Stimulated activated CD4-positive, alpha-beta T cell treated with anti-CD3 and anti-CD28 coated beads, Interleukin-15, amount 100 ng/mL, for 1 hour (primary cell): ENCODE data around the gene ODAD3.
"Not testable (repeated sequence)": the region's sequence is repeated elsewhere in the genome, so short reads cannot be mapped to it uniquely, and the experiment has no call there.

Source experiments
- DNase-seq, 2 donors: peaks; one replicate each; pipeline ENCODE4 v3.0.0-alpha.2; 2020; ENCODE audit warnings: low read depth in 1 of 2, low spot score in 1 of 2

The ODAD3 gene

GRCh38 chr19:11460207-11460606 is 25.3 kb upstream of the ODAD3 start:
- no peak for DNase-seq

GRCh38 chr19:11458912-11459311 is 24.0 kb upstream of the ODAD3 start:
- not testable (repeated sequence) for DNase-seq

- no peak for DNase-seq
Measured at GRCh38 chr19:11458236-11458900, 23.4 kb upstream of the ODAD3 start.

GRCh38 chr19:11457831-11458230 is 22.9 kb upstream of the ODAD3 start:
- DNase-seq = no peak

GRCh38 chr19:11457115-11457514 is 22.2 kb upstream of the ODAD3 start:
- no peak for DNase-seq

- no peak for DNase-seq
Measured at GRCh38 chr19:11456659-11457058, 21.7 kb upstream of the ODAD3 start.

GRCh38 chr19:11455233-11455554 is 20.3 kb upstream of the ODAD3 start:
- DNase-seq = not testable (repeated sequence)

- no peak for DNase-seq
Measured at GRCh38 chr19:11453468-11454341, 18.8 kb upstream of the ODAD3 start.

- no peak for DNase-seq
Measured at GRCh38 chr19:11452620-11453310, 17.8 kb upstream of the ODAD3 start.

GRCh38 chr19:11451871-11452619 is 17.1 kb upstream of the ODAD3 start:
- no peak for DNase-seq

- no peak for DNase-seq
Measured at GRCh38 chr19:11451327-11451870, 16.5 kb upstream of the ODAD3 start.

GRCh38 chr19:11450570-11451326 is 15.8 kb upstream of the ODAD3 start:
- DNase-seq = no peak

- DNase-seq = no peak
Measured at GRCh38 chr19:11448923-11449554, 14.1 kb upstream of the ODAD3 start.

- DNase-seq = no peak
Measured at GRCh38 chr19:11448410-11448809, 13.5 kb upstream of the ODAD3 start.

GRCh38 chr19:11447347-11448262 is 12.7 kb upstream of the ODAD3 start:
- no peak for DNase-seq

GRCh38 chr19:11446652-11447301 is 11.9 kb upstream of the ODAD3 start:
- peak; percentile 14 to 39 for DNase-seq

GRCh38 chr19:11446271-11446651 is 11.3 kb upstream of the ODAD3 start:
- no peak for DNase-seq

- no peak for DNase-seq
Measured at GRCh38 chr19:11445141-11445540, 10.2 kb upstream of the ODAD3 start.
